Common myeloid progenitor, CD34-positive (primary cell): ENCODE data around the gene LMO7.

Experiments
- CTCF ChIA-PET: fragments of 350-600 bp; sonication (Branson Sonifier 250); formaldehyde crosslinking; loops from one replicate; lab custom pipeline; 2021; ENCODE audit warnings: antibody characterized with exemption; lab: Charles Lee
- POLR2A ChIA-PET: fragments of 350-600 bp; sonication (Branson Sonifier 250); formaldehyde crosslinking; loops from one replicate; lab custom pipeline; 2021; ENCODE audit warnings: antibody characterized with exemption; lab: Charles Lee
- DNase-seq, 3 donors: peaks; one replicate each; pipeline versions ENCODE4 v3.0.0 to v3.0.0-alpha.2; 2013
- H3K27ac ChIP-seq, 2 experiments: 1 replicate in 1 of 2; 2 replicates in 1 of 2; pipeline ENCODE4 v1.7.0; 2013; ENCODE audit warnings: inconsistent platforms in 2 of 2, low read length in 2 of 2, mild to moderate bottlenecking in 2 of 2, low read depth in 1 of 2, moderate library complexity in 1 of 2; ENCODE audit not compliant: severe bottlenecking in 2 of 2, insufficient read depth in 1 of 2, poor library complexity in 1 of 2
- H3K27me3 ChIP-seq, 5 experiments: replicated peaks in 2 of 5; 1 replicate in 3 of 5; 2 replicates in 2 of 5; pipeline versions ENCODE4 v1.6.1 to v1.7.0; 2013; ENCODE audit warnings: low read length in 4 of 5, mild to moderate bottlenecking in 2 of 5, moderate library complexity in 2 of 5, inconsistent platforms in 1 of 5; ENCODE audit not compliant: insufficient read depth in 5 of 5, control insufficient read depth in 4 of 5
- H3K36me3 ChIP-seq, 4 experiments: 1 replicate in 2 of 4; 2 replicates in 2 of 4; pipeline versions ENCODE4 v1.6.1 to v1.7.0; 2013; ENCODE audit warnings: low read length in 3 of 4, control low read depth in 1 of 4, mild to moderate bottlenecking in 1 of 4; ENCODE audit not compliant: control insufficient read depth in 4 of 4, insufficient read depth in 4 of 4
- H3K4me1 ChIP-seq, 4 experiments: 1 replicate in 3 of 4; 2 replicates in 1 of 4; pipeline versions ENCODE4 v1.6.1 to v1.7.1; 2013; ENCODE audit warnings: low read length in 3 of 4, mild to moderate bottlenecking in 3 of 4, control low read depth in 1 of 4, inconsistent platforms in 1 of 4, moderate library complexity in 1 of 4; ENCODE audit not compliant: control insufficient read depth in 4 of 4, insufficient read depth in 4 of 4; ENCODE audit errors: control extremely low read depth in 1 of 4
- H3K4me3 ChIP-seq, 7 experiments: 1 replicate in 4 of 7; 2 replicates in 3 of 7; pipeline versions ENCODE4 v1.5.1 to v1.7.0; 2013; ENCODE audit warnings: mild to moderate bottlenecking in 7 of 7, low read length in 6 of 7, moderate library complexity in 6 of 7, inconsistent platforms in 2 of 7, low read depth in 2 of 7, control low read depth in 1 of 7; ENCODE audit not compliant: insufficient read depth in 4 of 7, control insufficient read depth in 1 of 7; ENCODE audit errors: extremely low read depth in 1 of 7
- H3K9me3 ChIP-seq, 5 experiments: 1 replicate in 4 of 5; 2 replicates in 1 of 5; pipeline versions ENCODE4 v1.6.1 to v1.7.1; 2013; ENCODE audit warnings: low read length in 4 of 5, mild to moderate bottlenecking in 2 of 5, inconsistent platforms in 1 of 5, low read depth in 1 of 5, moderate library complexity in 1 of 5; ENCODE audit not compliant: control insufficient read depth in 4 of 5, insufficient read depth in 2 of 5; ENCODE audit errors: control extremely low read depth in 1 of 5
- WGBS: methylation state at CpG from one replicate; pipeline ENCODE4 v1.1.5; 2013; ENCODE audit not compliant: insufficient coverage; 5-methylcytosine and 5-hydroxymethylcytosine counted together

Gene LMO7

DNA sequence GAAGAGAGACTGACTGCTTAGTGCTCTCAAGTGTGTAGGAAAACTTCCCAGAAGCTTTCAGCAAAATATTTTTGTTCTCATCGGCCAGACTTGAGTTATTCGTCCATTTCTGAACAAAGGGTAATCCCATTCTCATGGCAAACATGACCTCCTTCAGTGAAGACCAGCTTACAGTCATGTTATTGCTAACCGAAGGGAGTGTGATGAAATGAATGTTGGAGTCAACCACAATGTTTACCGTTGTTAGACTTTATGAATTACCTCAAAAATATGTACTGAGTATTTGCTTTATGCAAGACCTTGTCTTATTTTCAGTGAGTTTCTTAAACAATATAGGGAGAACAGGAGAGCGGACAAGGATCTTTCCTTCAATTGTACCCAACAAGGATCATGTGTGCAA lies 228.6 kb downstream of the LMO7 start:
- 100% methylated on average over 3 of the region's 5 CpGs for WGBS
- Histone ChIP-seq H3K27ac (no peak overlapping the region), H3K27me3 (no peaks in the 10 kb centered on the region), H3K4me3 (no peak overlapping the region), H3K4me1 (peaks cover 0 to 4% (median 1%) of the 10 kb centered on the region in 4 experiments), H3K9me3 (no peaks in the 10 kb centered on the region), H3K36me3 (no peaks in the 10 kb centered on the region)
- DNase-seq, result no peak
- ChIA-PET POLR2A (no interaction called here), CTCF (interaction anchor here (0.8 to 1.4 kb wide), 3 partner anchors 8 to 12 kb away, joined by 3 read pairs; no protein-coding TSS in a partner anchor)

DNA sequence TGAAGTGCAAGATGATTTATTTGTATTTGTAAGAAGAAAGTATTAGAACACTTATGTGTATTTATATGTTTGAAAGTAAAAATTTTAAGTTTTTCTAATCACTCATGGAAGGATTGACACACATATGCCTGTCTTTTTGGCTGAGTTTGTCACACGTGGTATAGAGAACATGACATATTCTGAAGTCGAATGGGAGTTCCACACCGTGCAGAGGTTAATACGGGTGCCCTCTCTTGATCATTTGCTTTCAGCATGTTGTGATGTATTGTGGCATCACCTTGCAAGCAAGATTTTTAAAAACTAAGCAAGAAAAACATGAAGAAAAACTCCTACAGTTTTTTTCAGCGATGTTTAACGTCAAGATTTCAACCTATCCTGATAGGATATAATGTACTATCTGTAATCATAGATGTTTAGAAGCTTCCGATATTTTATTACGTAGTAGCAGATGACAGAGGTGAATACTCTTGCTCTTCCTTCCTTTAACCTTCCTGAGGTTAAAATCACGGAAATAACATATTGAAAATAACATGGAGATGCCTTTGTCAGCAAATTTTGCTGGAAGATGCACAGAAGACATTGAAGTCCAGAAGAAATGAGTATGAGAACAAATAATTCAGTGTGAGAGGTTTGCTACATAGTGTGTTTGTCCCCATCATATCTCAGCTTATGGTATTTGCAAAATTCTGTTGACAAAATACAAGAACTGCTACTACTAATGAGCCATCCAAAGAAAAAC lies 231.4 kb downstream of the LMO7 start:
- ChIA-PET POLR2A (no interaction called here), CTCF (interaction anchor here (11.6 kb wide), 1 partner anchor 606 kb away, joined by 160 read pairs; no protein-coding TSS in a partner anchor)

DNA sequence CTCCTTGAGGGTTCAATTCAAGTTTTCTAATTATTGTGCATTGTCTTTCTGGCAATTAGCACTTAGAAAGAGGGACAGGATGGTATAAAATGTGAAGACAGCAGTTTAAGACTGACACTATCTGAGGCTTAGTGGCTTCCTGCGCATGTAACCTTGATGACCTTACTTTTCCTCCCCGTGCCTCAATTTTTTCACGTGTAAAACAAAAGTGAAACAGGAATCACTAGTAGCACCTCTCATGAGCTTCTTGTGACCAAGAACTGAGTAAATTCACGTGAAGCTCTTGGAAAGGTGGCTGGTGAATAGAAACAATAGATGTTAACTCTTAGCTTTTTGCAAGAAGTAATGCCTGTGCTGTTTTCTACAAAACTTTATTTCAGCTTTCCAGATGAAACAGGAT lies 233.9 kb downstream of the LMO7 start:
- DNase-seq, result no peak
- H3K27ac ChIP-seq, result no peak overlapping the region
- no peaks in the 10 kb centered on the region for H3K27me3 ChIP-seq
- H3K4me3 ChIP-seq, result no peak overlapping the region
- H3K9me3 ChIP-seq, result no peaks in the 10 kb centered on the region
- H3K36me3 ChIP-seq, result no peaks in the 10 kb centered on the region
- peaks cover 0 to 6% (median 2%) of the 10 kb centered on the region in 4 experiments for H3K4me1 ChIP-seq
- ChIA-PET POLR2A (no interaction called here), CTCF (interaction anchor here (0.7 to 11.6 kb wide), 26 partner anchors 8 to 1038 kb away, joined by 3 to 160 read pairs (median 4); no protein-coding TSS in a partner anchor)
- 48% methylated on average over 4 of the region's 4 CpGs for WGBS

More for the DNA sequence above, 231.4 kb downstream of the LMO7 start:
- H3K4me1 ChIP-seq, result peaks cover 0 to 4% (median 1%) of the 10 kb centered on the region in 4 experiments
- no peak for DNase-seq
- H3K27me3 ChIP-seq, result no peaks in the 10 kb centered on the region
- H3K27ac ChIP-seq, result no peak overlapping the region
- H3K36me3 ChIP-seq, result no peaks in the 10 kb centered on the region
- WGBS, result 94% methylated on average over 5 of the region's 9 CpGs
- H3K4me3 ChIP-seq, result no peak overlapping the region
- no peaks in the 10 kb centered on the region for H3K9me3 ChIP-seq

DNA sequence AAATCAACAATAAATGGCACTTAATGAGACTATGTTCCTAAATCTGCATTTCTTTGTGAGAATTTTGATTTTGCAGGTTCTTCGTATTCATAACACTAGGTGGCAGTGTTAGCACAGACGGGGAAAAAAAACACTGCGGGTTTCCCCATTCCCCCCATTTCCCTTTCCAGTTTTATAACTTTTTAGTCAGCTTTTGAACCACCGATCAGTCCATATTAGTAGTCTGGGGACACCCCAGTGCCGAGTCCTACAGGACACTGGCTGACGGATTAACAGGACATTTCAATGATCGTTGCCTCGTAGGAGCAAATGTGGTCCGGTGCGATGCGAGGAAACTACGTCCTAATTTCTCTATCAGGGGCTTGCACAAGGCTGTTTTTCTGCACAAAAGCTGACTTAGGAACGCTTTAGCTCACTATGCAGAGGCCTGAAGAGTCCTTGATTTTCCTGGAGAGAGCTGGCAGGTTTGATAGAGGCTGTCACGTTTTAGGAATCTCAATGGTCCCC lies 234.3 kb downstream of the LMO7 start:
- peaks cover 0 to 8% (median 2%) of the 10 kb centered on the region in 4 experiments for H3K4me1 ChIP-seq
- ChIA-PET CTCF (interaction anchor here (0.7 to 11.6 kb wide), 27 partner anchors 8 to 1037 kb away, joined by 3 to 160 read pairs (median 4); no protein-coding TSS in a partner anchor), POLR2A (no interaction called here)
- 47% methylated on average over 13 of the region's 14 CpGs for WGBS
- DNase-seq, result peak; percentile 24 to 52 (median 47)
- H3K27me3 ChIP-seq, result no peaks in the 10 kb centered on the region
- H3K9me3 ChIP-seq, result no peaks in the 10 kb centered on the region
- H3K4me3 ChIP-seq, result peak overlapping the region in 5 of 7 experiments; percentile 9 to 69 (median 44)
- no peaks in the 10 kb centered on the region for H3K36me3 ChIP-seq
- no peak overlapping the region for H3K27ac ChIP-seq

DNA sequence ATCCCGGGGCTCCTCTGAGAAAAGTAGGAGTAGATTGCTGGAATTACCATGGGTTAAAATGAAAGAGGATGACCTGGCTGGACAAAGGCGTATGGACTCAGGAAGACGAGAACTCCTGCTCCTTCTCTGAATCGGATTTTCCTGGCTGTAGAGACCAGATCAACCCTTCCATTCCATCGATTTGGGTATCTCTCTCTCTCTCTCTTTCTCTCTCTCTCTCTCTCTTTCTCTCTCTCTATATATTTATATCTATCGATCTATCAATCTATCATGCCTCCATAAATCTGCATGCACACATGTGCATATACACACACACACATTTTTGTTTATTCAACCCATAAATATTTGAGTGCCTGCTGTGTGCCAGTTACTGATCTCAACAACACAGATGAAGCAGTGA lies 234.9 kb downstream of the LMO7 start:
- CTCF ChIA-PET, result interaction anchor here (0.6 to 11.6 kb wide), 16 partner anchors 9 to 1034 kb away, joined by 3 to 160 read pairs (median 4); no protein-coding TSS in a partner anchor
- no peak for DNase-seq
- peaks cover 0 to 10% (median 2%) of the 10 kb centered on the region in 4 experiments for H3K4me1 ChIP-seq
- no peaks in the 10 kb centered on the region for H3K9me3 ChIP-seq
- POLR2A ChIA-PET, result no interaction called here
- 89% methylated on average over 5 of the region's 6 CpGs for WGBS
- H3K36me3 ChIP-seq, result no peaks in the 10 kb centered on the region
- no peaks in the 10 kb centered on the region for H3K27me3 ChIP-seq
- no peak overlapping the region for H3K4me3 ChIP-seq
- H3K27ac ChIP-seq, result no peak overlapping the region

DNA sequence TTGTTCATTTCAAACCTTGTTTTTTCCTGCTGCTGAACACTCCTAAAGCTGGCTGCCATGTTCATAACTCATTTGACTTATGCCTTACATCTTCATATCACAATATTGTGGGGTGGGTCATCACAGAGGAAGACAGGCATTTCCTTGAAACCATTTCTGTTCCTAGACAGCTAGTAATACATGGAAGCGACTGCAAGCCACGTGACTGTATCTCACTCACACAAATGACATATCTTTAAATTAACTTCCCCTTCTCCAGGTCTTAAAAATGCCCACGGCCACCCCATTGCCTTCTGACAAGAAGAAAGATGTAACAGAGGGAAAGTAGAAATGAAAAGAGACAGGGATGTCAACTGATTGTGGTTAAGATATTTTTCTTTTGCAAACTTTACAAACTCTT lies 236.8 kb downstream of the LMO7 start:
- Histone ChIP-seq H3K27ac (no peak overlapping the region), H3K4me1 (peaks cover 0 to 13% (median 3%) of the 10 kb centered on the region in 4 experiments), H3K36me3 (no peaks in the 10 kb centered on the region), H3K4me3 (no peak overlapping the region), H3K27me3 (no peaks in the 10 kb centered on the region), H3K9me3 (no peaks in the 10 kb centered on the region)
- peak; percentile 17 to 73 (median 63) for DNase-seq
- no CpG with 5 or more reads among the region's 3 CpGs for WGBS
- ChIA-PET POLR2A (no interaction called here), CTCF (interaction anchor here (0.6 to 11.6 kb wide), 8 partner anchors 9 to 1031 kb away, joined by 3 to 160 read pairs (median 3); no protein-coding TSS in a partner anchor)

DNA sequence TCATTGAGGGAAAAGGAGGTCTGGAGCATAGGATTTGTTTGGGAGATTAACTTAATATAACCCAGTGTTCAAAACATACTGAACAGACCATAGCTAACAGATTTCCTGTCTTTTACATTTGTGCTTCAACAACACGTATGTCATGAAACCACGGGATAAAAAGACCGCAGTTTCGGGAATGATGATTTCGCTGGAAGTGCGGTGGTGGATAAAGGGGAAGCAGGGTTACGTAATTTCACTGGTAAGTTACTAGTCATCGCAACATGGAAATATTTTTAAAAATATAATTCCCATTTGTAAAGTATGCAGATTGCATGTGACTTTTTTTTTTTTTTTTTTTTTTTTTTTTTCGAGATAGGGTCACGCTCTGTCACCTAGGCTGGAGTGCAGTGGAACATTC lies 237.4 kb downstream of the LMO7 start:
- Histone ChIP-seq H3K27me3 (no peaks in the 10 kb centered on the region), H3K36me3 (no peaks in the 10 kb centered on the region), H3K27ac (no peak overlapping the region), H3K4me1 (peaks cover 0 to 13% (median 3%) of the 10 kb centered on the region in 4 experiments), H3K4me3 (no peak overlapping the region), H3K9me3 (no peaks in the 10 kb centered on the region)
- ChIA-PET CTCF (interaction anchor here (0.8 to 11.6 kb wide), 9 partner anchors 8 to 1030 kb away, joined by 3 to 160 read pairs (median 3); no protein-coding TSS in a partner anchor), POLR2A (no interaction called here)
- no peak for DNase-seq
- 80% methylated on average over 3 of the region's 10 CpGs for WGBS
